NCI-H748 treated with DMSO at 0.1 percent for 48 hours (cell line): ENCODE data around the gene RLN3.
A peak's percentile ranks its signal among the peaks of the same experiment; 100 is the strongest.

Experiments
- DNase-seq: peaks from one replicate; lab custom pipeline; 2025; lab: John Stamatoyannopoulos, UW

RLN3 gene

GRCh38 chr19:14054721-14055120 is 26.8 kb downstream of the RLN3 start:
- no peak for DNase-seq

- no peak for DNase-seq
Observed at GRCh38 chr19:14055396-14055795, 27.4 kb downstream of the RLN3 start.

- DNase-seq, result no peak
Observed at GRCh38 chr19:14056069-14056666, 28.2 kb downstream of the RLN3 start.

GRCh38 chr19:14056741-14057356 is 28.9 kb downstream of the RLN3 start:
- no peak for DNase-seq

GRCh38 chr19:14058182-14059092 is 30.5 kb downstream of the RLN3 start:
- no peak for DNase-seq

GRCh38 chr19:14059093-14059480 is 31.1 kb downstream of the RLN3 start:
- DNase-seq, result no peak

GRCh38 chr19:14059652-14060155 is 31.8 kb downstream of the RLN3 start:
- DNase-seq, result no peak

GRCh38 chr19:14061081-14061749 is 33.3 kb downstream of the RLN3 start:
- DNase-seq, result no peak

GRCh38 chr19:14061751-14062557 is 34.0 kb downstream of the RLN3 start, which contains the start of gene PALM3:
Gene PALM3, minus strand, starts transcription at chr19:14062076. Its CDS starts 96 bp downstream, at chr19:14061980.
- DNase-seq, result no peak

GRCh38 chr19:14062558-14062855 is 34.6 kb downstream of the RLN3 start:
- DNase-seq, result no peak

GRCh38 chr19:14063105-14063504 is 35.2 kb downstream of the RLN3 start:
- DNase-seq, result no peak

- DNase-seq, result no peak
Observed at GRCh38 chr19:14066134-14066533, 38.2 kb downstream of the RLN3 start.

- DNase-seq, result no peak
Observed at GRCh38 chr19:14070268-14071050, 42.5 kb downstream of the RLN3 start.

GRCh38 chr19:14072535-14073260 is 44.8 kb downstream of the RLN3 start, which contains the start of gene MISP3:
Gene MISP3, plus strand, starts transcription at chr19:14072786. Its CDS starts 524 bp downstream, at chr19:14073310.
- DNase-seq, result peak; percentile 19

- DNase-seq, result peak; percentile 33
Observed at GRCh38 chr19:14073261-14073924, 45.4 kb downstream of the RLN3 start.

- peak; percentile 28 for DNase-seq
Observed at GRCh38 chr19:14073925-14074838, 46.2 kb downstream of the RLN3 start.

GRCh38 chr19:14078411-14078810 is 50.5 kb downstream of the RLN3 start:
- no peak for DNase-seq
